GM18511 (cell line): ENCODE data around the gene MYH9.
"Not testable (repeated sequence)": the region's sequence is repeated elsewhere in the genome, so short reads cannot be mapped to it uniquely, and the experiment has no call there.

Source experiments
- ATAC-seq: cut with Tn5 transposase; IDR thresholded peaks from one replicate; pipeline ENCODE4 v1.9.1; 2021; ENCODE audit warnings: mild to moderate bottlenecking, moderate library complexity; ENCODE audit not compliant: unreplicated experiment

The MYH9 gene

GRCh38 chr22:36297568-36297967, 90.2 kb downstream of the MYH9 start:
- ATAC-seq, result no peak

GRCh38 chr22:36296690-36297089, 91.1 kb downstream of the MYH9 start:
- ATAC-seq, result no peak

- ATAC-seq, result no peak
Measured at GRCh38 chr22:36295247-36295646, 92.5 kb downstream of the MYH9 start.

GRCh38 chr22:36294801-36295200, 93.0 kb downstream of the MYH9 start:
- no peak for ATAC-seq

GRCh38 chr22:36294293-36294620, 93.5 kb downstream of the MYH9 start:
- ATAC-seq, result no peak

GRCh38 chr22:36293606-36294292, 94.0 kb downstream of the MYH9 start:
- ATAC-seq, result no peak

- ATAC-seq, result no peak
Measured at GRCh38 chr22:36292823-36293530, 94.8 kb downstream of the MYH9 start.

GRCh38 chr22:36291831-36292740, 95.7 kb downstream of the MYH9 start:
- ATAC-seq, result no peak

GRCh38 chr22:36290391-36291075, 97.2 kb downstream of the MYH9 start:
- not testable (repeated sequence) for ATAC-seq

- ATAC-seq, result not testable (repeated sequence)
Measured at GRCh38 chr22:36289948-36290371, 97.8 kb downstream of the MYH9 start.

GRCh38 chr22:36289406-36289870, 98.3 kb downstream of the MYH9 start:
- ATAC-seq, result no peak

- ATAC-seq, result no peak
Measured at GRCh38 chr22:36288571-36289405, 99.0 kb downstream of the MYH9 start.

GRCh38 chr22:36287881-36288515, 99.8 kb downstream of the MYH9 start:
- ATAC-seq, result no peak

GRCh38 chr22:36286096-36286957, 101.4 kb downstream of the MYH9 start:
- no peak for ATAC-seq

GRCh38 chr22:36285545-36285944, 102.2 kb downstream of the MYH9 start:
- ATAC-seq, result no peak

- ATAC-seq, result no peak
Measured at GRCh38 chr22:36285017-36285416, 102.8 kb downstream of the MYH9 start.

GRCh38 chr22:36284171-36284571, 103.6 kb downstream of the MYH9 start:
- ATAC-seq, result no peak

- no peak for ATAC-seq
Measured at GRCh38 chr22:36282328-36282831, 105.4 kb downstream of the MYH9 start.
